Kidney (tissue), 14 donors: ENCODE data around the gene TBPL2. TPM values are rescaled to one million over a fixed set of nuclear protein-coding genes. Genes with fewer than 3 reads are reported as not detected.

Experiments
- DNase-seq, 5 donors: peaks; one replicate each; pipeline ENCODE4 v3.0.0-alpha.2; 2013 to 2020
- FAIRE-seq: peaks from 2 replicates; lab custom pipeline; 2012; peaks lifted over from hg19 to GRCh38; lab: Jason Lieb, UNC
- H3K27ac ChIP-seq, 2 donors: one replicate each; pipeline ENCODE4 v1.7.0; 2013; ENCODE audit warnings: low read depth in 2 of 2, low read length in 2 of 2, inconsistent platforms in 1 of 2
- H3K27me3 ChIP-seq: one replicate; pipeline ENCODE4 v1.7.1; 2013; ENCODE audit warnings: low read length, inconsistent platforms; ENCODE audit not compliant: control insufficient read depth, insufficient read depth
- H3K36me3 ChIP-seq, 3 donors: one replicate each; pipeline versions ENCODE4 v1.7.0 to v1.7.1; 2013; ENCODE audit warnings: low read length in 3 of 3, control low read depth in 1 of 3, inconsistent platforms in 1 of 3; ENCODE audit not compliant: insufficient read depth in 3 of 3, control insufficient read depth in 2 of 3
- H3K4me1 ChIP-seq, 3 donors: one replicate each; pipeline versions ENCODE4 v1.7.0 to v1.7.1; 2013; ENCODE audit warnings: low read length in 3 of 3, inconsistent platforms in 1 of 3, low read depth in 1 of 3; ENCODE audit not compliant: control insufficient read depth in 2 of 3, insufficient read depth in 2 of 3
- H3K4me3 ChIP-seq, 3 donors: one replicate each; pipeline versions ENCODE4 v1.7.0 to v1.8.1; 2013; ENCODE audit warnings: low read length in 3 of 3, control low read depth in 1 of 3, inconsistent platforms in 1 of 3
- H3K9ac ChIP-seq, 3 donors: one replicate each; pipeline versions ENCODE4 v1.7.0 to v1.7.1; 2013; ENCODE audit warnings: low read length in 3 of 3, control low read depth in 1 of 3, inconsistent platforms in 1 of 3
- H3K9me3 ChIP-seq, 3 donors: one replicate each; pipeline versions ENCODE4 v1.7.0 to v1.7.1; 2013; ENCODE audit warnings: low read length in 3 of 3, control low read depth in 1 of 3, inconsistent platforms in 1 of 3; ENCODE audit not compliant: control insufficient read depth in 2 of 3, insufficient read depth in 1 of 3
- intact Hi-C: fragments of 100-400 bp; cut with DNase I; formaldehyde crosslinking; loops from one replicate; pipeline ENCODE4 v1.11.1; 2022
- polyA plus RNA-seq: library from polyadenylated mRNA; stranded (reverse); fragments of 350-450 nt; fragmentation: Illumina TruSeq; extraction: RNeasy Lipid Tissue Mini Kit (QIAGEN cat#74804); gene quantifications from one replicate; pipeline ENCODE4 v1.2.3, GENCODE V29; 2014; ENCODE audit warnings: low read depth, low replicate concordance; ENCODE audit not compliant: insufficient read depth
- total RNA-seq: library from RNA; stranded (reverse); fragmentation: NEBNext Ultra II Directional; extraction: Animal tissue kit (Norgen Biotek cat#: 25700); gene quantifications from one replicate; pipeline ENCODE4 v1.2.1, GENCODE V29; 2021
- TF ChIP-seq, protein P1 (sequence below): IDR thresholded peaks from 3 replicates; pipeline ENCODE4 v1.5.1; 2012; ENCODE audit warnings: mild to moderate bottlenecking, moderate library complexity, borderline replicate concordance; ENCODE audit not compliant: insufficient read depth; ENCODE audit errors: extremely low read depth
- donor health status: control.
- donor health status: control.
- donor health status: control.
- donor health status: control.
- donor health status: control.
- donor health status: DM: yes; HTN: yes; CAD: no.
- donor health status: Normal renal cell carcinoma (clear cell type).

TBPL2 gene
- total and polyA plus RNA-seq, 2 donors from 2014 or later, result not detected

DNA sequence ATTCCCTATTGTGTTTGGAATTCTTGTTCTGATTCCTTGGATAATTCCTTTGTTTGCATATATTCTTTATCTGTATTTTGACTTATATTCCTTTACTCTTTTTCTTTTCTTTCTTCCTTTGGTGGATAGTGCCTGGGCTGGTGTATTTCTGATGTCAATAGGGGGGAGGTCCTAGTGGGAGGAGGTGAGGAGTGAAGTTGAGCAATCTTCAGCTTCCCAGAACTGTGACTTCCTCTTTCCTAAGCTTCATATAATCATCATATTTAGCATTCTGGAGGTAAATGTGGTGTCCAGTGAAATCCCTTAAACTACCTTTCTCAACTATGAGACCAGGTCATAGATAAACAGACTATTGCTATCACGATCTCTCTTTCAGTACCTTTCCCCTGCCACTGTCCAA is 29.6 kb upstream of the TBPL2 start:
- intact Hi-C loops, result no loop called here
- no peak overlapping the region for H3K9ac ChIP-seq
- H3K36me3 ChIP-seq, result no peaks in the 10 kb centered on the region
- H3K9me3 ChIP-seq, result no peaks in the 10 kb centered on the region
- TF ChIP-seq, protein P1, sequence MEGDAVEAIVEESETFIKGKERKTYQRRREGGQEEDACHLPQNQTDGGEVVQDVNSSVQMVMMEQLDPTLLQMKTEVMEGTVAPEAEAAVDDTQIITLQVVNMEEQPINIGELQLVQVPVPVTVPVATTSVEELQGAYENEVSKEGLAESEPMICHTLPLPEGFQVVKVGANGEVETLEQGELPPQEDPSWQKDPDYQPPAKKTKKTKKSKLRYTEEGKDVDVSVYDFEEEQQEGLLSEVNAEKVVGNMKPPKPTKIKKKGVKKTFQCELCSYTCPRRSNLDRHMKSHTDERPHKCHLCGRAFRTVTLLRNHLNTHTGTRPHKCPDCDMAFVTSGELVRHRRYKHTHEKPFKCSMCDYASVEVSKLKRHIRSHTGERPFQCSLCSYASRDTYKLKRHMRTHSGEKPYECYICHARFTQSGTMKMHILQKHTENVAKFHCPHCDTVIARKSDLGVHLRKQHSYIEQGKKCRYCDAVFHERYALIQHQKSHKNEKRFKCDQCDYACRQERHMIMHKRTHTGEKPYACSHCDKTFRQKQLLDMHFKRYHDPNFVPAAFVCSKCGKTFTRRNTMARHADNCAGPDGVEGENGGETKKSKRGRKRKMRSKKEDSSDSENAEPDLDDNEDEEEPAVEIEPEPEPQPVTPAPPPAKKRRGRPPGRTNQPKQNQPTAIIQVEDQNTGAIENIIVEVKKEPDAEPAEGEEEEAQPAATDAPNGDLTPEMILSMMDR, result no peak
- no peak for DNase-seq
- H3K4me1 ChIP-seq, result no peaks in the 10 kb centered on the region
- H3K27me3 ChIP-seq, result no peaks in the 10 kb centered on the region
- H3K4me3 ChIP-seq, result no peak overlapping the region
- no peak overlapping the region for H3K27ac ChIP-seq
- no peak for FAIRE-seq

DNA sequence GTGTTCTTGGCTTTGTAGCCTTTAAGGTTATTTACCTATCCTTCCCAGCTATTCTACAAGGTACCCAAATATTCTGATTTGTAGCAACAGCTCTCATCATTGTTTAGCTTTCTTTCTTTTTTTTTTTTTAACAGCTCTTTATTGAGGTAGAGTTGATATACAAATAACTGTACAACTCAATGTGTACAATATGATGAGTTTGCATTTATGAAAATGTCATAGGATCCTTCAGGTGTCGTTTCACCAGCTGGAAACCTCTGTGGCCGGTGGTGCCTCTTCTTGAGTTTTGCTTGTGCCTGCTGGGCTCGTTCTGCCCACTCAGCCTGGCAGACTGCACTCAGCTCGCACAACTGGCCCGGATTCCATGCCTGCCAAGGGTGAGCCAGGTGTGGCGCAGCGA is 26.9 kb upstream of the TBPL2 start:
- intact Hi-C loops, result no loop called here
- no peaks in the 10 kb centered on the region for H3K9me3 ChIP-seq
- H3K27me3 ChIP-seq, result no peaks in the 10 kb centered on the region
- no peak overlapping the region for H3K9ac ChIP-seq
- H3K36me3 ChIP-seq, result no peaks in the 10 kb centered on the region
- TF ChIP-seq, protein P1, result no peak
- no peak overlapping the region for H3K27ac ChIP-seq
- H3K4me1 ChIP-seq, result no peaks in the 10 kb centered on the region
- DNase-seq (no peak), FAIRE-seq (no peak)
- no peak overlapping the region for H3K4me3 ChIP-seq

GRCh38 chr14:55458800-55459515 is 18.5 kb upstream of the TBPL2 start:
- FAIRE-seq (no peak), DNase-seq (no peak)
- Histone ChIP-seq H3K36me3 (no peaks in the 10 kb centered on the region), H3K9me3 (no peaks in the 10 kb centered on the region), H3K27me3 (no peaks in the 10 kb centered on the region), H3K27ac (no peak overlapping the region), H3K4me1 (peaks cover 0 to 6% (median 2%) of the 10 kb centered on the region in 3 donors), H3K4me3 (no peak overlapping the region), H3K9ac (no peak overlapping the region)
- TF ChIP-seq, protein P1, result no peak
- intact Hi-C loops, result no loop called here
